ENCODE results near the gene PMP22. TPM values are rescaled to one million over a fixed set of nuclear protein-coding genes. Genes with fewer than 3 reads are reported as not detected.

Gene PMP22
- total RNA-seq, result not detected in 2 replicates

- Mint-ChIP-seq H3K4me1 (peaks cover 7% of the 10 kb centered on the region), H3K27me3 (peaks cover 46% of the 10 kb centered on the region), H3K9me3 (no peaks in the 10 kb centered on the region), H3K27ac (no peak within 1 kb of the TSS), H3K36me3 (ENCODE audit: low read depth) (no peaks in the 10 kb centered on the region), H3K4me3 (no peak within 1 kb of the TSS)
- ATAC-seq (ENCODE audit: low read depth), result no peak
- TF ChIP-seq, protein P1, sequence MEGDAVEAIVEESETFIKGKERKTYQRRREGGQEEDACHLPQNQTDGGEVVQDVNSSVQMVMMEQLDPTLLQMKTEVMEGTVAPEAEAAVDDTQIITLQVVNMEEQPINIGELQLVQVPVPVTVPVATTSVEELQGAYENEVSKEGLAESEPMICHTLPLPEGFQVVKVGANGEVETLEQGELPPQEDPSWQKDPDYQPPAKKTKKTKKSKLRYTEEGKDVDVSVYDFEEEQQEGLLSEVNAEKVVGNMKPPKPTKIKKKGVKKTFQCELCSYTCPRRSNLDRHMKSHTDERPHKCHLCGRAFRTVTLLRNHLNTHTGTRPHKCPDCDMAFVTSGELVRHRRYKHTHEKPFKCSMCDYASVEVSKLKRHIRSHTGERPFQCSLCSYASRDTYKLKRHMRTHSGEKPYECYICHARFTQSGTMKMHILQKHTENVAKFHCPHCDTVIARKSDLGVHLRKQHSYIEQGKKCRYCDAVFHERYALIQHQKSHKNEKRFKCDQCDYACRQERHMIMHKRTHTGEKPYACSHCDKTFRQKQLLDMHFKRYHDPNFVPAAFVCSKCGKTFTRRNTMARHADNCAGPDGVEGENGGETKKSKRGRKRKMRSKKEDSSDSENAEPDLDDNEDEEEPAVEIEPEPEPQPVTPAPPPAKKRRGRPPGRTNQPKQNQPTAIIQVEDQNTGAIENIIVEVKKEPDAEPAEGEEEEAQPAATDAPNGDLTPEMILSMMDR (IDR thresholded peaks at IDR 0.05), result no peak
- intact Hi-C loops (cut with micrococcal nuclease), result no loop called here
- CTCF ChIA-PET, result no interaction called here
- POLR2A ChIA-PET, result no interaction called here
- no peak for DNase-seq
Observed at GRCh38 chr17:15265131-15265530, at the start of gene PMP22. PMP22 (minus strand) TSS chr17:15265326; CDS start chr17:15260727, 4,599 bp downstream.

DNA sequence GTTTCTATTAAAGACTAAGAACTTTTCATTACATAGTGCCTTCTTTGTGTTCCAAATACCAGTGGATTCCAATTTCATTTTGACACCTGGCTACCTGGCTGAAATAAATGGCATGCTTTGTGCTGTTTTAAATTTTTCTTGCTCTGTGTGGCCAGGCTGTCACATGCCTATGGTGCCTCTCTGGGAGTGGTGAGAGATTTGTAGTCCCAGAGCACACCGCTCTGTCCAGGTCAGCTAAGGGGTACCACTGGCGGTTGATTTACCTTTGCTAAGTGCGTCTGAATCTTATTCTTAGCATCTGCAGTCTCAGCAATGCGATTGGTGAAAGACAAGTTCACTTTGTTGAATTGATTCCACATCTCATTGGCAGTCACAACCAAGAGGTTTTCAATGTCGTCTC is 46.9 kb upstream of the PMP22 start:
- Mint-ChIP-seq H3K27me3 (peaks cover 12% of the 10 kb centered on the region), H3K36me3 (ENCODE audit: low read depth) (no peaks in the 10 kb centered on the region), H3K4me1 (no peaks in the 10 kb centered on the region), H3K9me3 (no peaks in the 10 kb centered on the region), H3K4me3 (no peak overlapping the region), H3K27ac (no peak overlapping the region)
- intact Hi-C loops (cut with micrococcal nuclease), result no loop called here
- CTCF ChIA-PET, result no interaction called here
- DNase-seq, result no peak
- POLR2A ChIA-PET, result no interaction called here
- TF ChIP-seq, protein P1 (IDR thresholded peaks at IDR 0.05), result no peak
- ATAC-seq (ENCODE audit: low read depth), result no peak

DNA sequence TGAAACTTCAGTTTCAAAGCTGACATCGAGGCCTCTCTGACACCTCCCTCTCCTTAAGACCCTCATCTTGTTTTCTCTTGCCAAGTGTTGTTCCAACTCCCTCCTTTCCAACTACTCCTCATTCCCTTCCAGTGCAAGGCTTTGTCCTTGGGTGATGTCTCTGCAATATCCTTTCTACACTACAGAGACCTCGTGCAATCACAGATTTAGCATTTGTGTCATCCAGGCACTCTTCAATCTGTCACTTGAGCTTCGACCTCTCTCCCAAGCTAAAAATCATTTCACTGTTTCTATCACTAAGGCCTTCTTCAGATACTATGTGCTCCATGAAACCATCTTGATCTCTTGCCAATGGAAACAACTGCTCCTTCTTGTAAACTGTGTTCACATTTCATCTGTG is 44.7 kb upstream of the PMP22 start:
- no peak for DNase-seq
- Mint-ChIP-seq H3K4me1 (no peaks in the 10 kb centered on the region), H3K27me3 (peaks cover 5% of the 10 kb centered on the region), H3K27ac (no peak overlapping the region), H3K9me3 (no peaks in the 10 kb centered on the region), H3K36me3 (ENCODE audit: low read depth) (no peaks in the 10 kb centered on the region), H3K4me3 (no peak overlapping the region)
- ATAC-seq (ENCODE audit: low read depth), result no peak
- ChIA-PET CTCF (no interaction called here), POLR2A (no interaction called here)
- TF ChIP-seq, protein P1 (IDR thresholded peaks at IDR 0.05), result no peak
- intact Hi-C loops (cut with micrococcal nuclease), result no loop called here

- peaks cover 5% of the 10 kb centered on the region for H3K27me3 Mint-ChIP-seq
- H3K27ac Mint-ChIP-seq, result no peak overlapping the region
- H3K4me1 Mint-ChIP-seq, result no peaks in the 10 kb centered on the region
- no peaks in the 10 kb centered on the region for H3K9me3 Mint-ChIP-seq
- intact Hi-C loops (cut with micrococcal nuclease), result no loop called here
- DNase-seq (no peak), ATAC-seq (ENCODE audit: low read depth) (no peak)
- H3K36me3 Mint-ChIP-seq (ENCODE audit: low read depth), result no peaks in the 10 kb centered on the region
- POLR2A ChIA-PET, result no interaction called here
- no peak overlapping the region for H3K4me3 Mint-ChIP-seq
- TF ChIP-seq, protein P1 (IDR thresholded peaks at IDR 0.05), result no peak
- CTCF ChIA-PET, result no interaction called here
Observed at GRCh38 chr17:15309236-15309635, 44.1 kb upstream of the PMP22 start.

- ChIA-PET POLR2A (no interaction called here), CTCF (no interaction called here)
- Mint-ChIP-seq H3K27ac (no peak overlapping the region), H3K27me3 (peaks cover 5% of the 10 kb centered on the region), H3K9me3 (no peaks in the 10 kb centered on the region), H3K4me1 (no peaks in the 10 kb centered on the region), H3K36me3 (ENCODE audit: low read depth) (no peaks in the 10 kb centered on the region), H3K4me3 (no peak overlapping the region)
- intact Hi-C loops (cut with micrococcal nuclease), result no loop called here
- no peak for ATAC-seq (ENCODE audit: low read depth)
- DNase-seq, result no peak
- TF ChIP-seq, protein P1 (IDR thresholded peaks at IDR 0.05), result no peak
Observed at GRCh38 chr17:15308758-15309157, 43.6 kb upstream of the PMP22 start.

Data from activated B cell treated with CpG ODN at 0.5 μM for 24 hours (primary cell).